CD4-positive, alpha-beta T cell treated with Interleukin-6 for 4 hours (primary cell): ENCODE measurements around the gene FGFR2.

Experiments used
- DNase-seq: peaks from one replicate; pipeline ENCODE4 v3.0.0-alpha.2; 2020; ENCODE audit warnings: mixed read lengths

The FGFR2 gene

GRCh38 chr10:121551210-121551885 is 46.9 kb downstream of the FGFR2 start:
- no peak for DNase-seq

GRCh38 chr10:121544301-121544869 is 53.9 kb downstream of the FGFR2 start:
- DNase-seq = no peak

- no peak for DNase-seq
Observed at GRCh38 chr10:121543545-121543944, 54.7 kb downstream of the FGFR2 start.

- DNase-seq = no peak
Observed at GRCh38 chr10:121541450-121542120, 56.7 kb downstream of the FGFR2 start.

- no peak for DNase-seq
Observed at GRCh38 chr10:121540732-121541395, 57.4 kb downstream of the FGFR2 start.

- DNase-seq = no peak
Observed at GRCh38 chr10:121539786-121540185, 58.5 kb downstream of the FGFR2 start.

- no peak for DNase-seq
Observed at GRCh38 chr10:121536310-121536913, 61.8 kb downstream of the FGFR2 start.

- no peak for DNase-seq
Observed at GRCh38 chr10:121535381-121535780, 62.9 kb downstream of the FGFR2 start.

- no peak for DNase-seq
Observed at GRCh38 chr10:121532292-121532864, 65.9 kb downstream of the FGFR2 start.

GRCh38 chr10:121531830-121532178 is 66.4 kb downstream of the FGFR2 start:
- no peak for DNase-seq

- DNase-seq = no peak
Observed at GRCh38 chr10:121531076-121531829, 67.0 kb downstream of the FGFR2 start.

GRCh38 chr10:121530481-121531075 is 67.7 kb downstream of the FGFR2 start:
- no peak for DNase-seq

GRCh38 chr10:121527690-121528089 is 70.6 kb downstream of the FGFR2 start:
- DNase-seq = no peak

GRCh38 chr10:121526801-121527221 is 71.4 kb downstream of the FGFR2 start:
- DNase-seq = no peak

- no peak for DNase-seq
Observed at GRCh38 chr10:121526135-121526790, 72.0 kb downstream of the FGFR2 start.

- no peak for DNase-seq
Observed at GRCh38 chr10:121525251-121526134, 72.8 kb downstream of the FGFR2 start.

GRCh38 chr10:121524157-121524817 is 74.0 kb downstream of the FGFR2 start:
- no peak for DNase-seq

GRCh38 chr10:121522831-121523230 is 75.4 kb downstream of the FGFR2 start:
- no peak for DNase-seq

- no peak for DNase-seq
Observed at GRCh38 chr10:121521794-121522556, 76.3 kb downstream of the FGFR2 start.
